Activated CD8-positive, alpha-beta memory T cell treated with anti-CD3 and anti-CD28 coated beads, Interleukin-2, amount 10 ng/mL, durations not matched to agents 7 days and 5 days (primary cell): ENCODE measurements around the gene ALS2CL. TPM values are rescaled to one million over a fixed set of nuclear protein-coding genes. Genes with fewer than 3 reads are reported as not detected.
A peak's percentile ranks its signal among the peaks of the same experiment; 100 is the strongest.
"Not testable (repeated sequence)": the region's sequence is repeated elsewhere in the genome, so short reads cannot be mapped to it uniquely, and the experiment has no call there.

Source experiments
- ATAC-seq: fragments of 150-1000 bp; cut with Tn5 transposase; one replicate; pipeline ENCODE4 v1.10.0; 2021; ENCODE audit warnings: moderate library complexity
- CTCF ChIA-PET: fragments of 350-600 bp; sonication (Branson Sonifier 250); formaldehyde crosslinking; loops from one replicate; lab custom pipeline; 2021; ENCODE audit warnings: antibody characterized with exemption; lab: Charles Lee
- DNase-seq: peaks from one replicate; pipeline ENCODE4 v3.0.0-alpha.2; 2020
- H3K27ac Mint-ChIP-seq: one replicate; pipeline ENCODE4 v1.8.0; 2021; ENCODE audit warnings: mild to moderate bottlenecking, mixed read lengths
- H3K27me3 Mint-ChIP-seq: one replicate; pipeline ENCODE4 v1.8.0; 2021; ENCODE audit warnings: mixed read lengths
- H3K36me3 Mint-ChIP-seq: one replicate; pipeline ENCODE4 v1.8.0; 2021; ENCODE audit warnings: mild to moderate bottlenecking, mixed read lengths
- H3K4me1 Mint-ChIP-seq: one replicate; pipeline ENCODE4 v1.8.0; 2021; ENCODE audit warnings: mixed read lengths
- H3K4me3 Mint-ChIP-seq: one replicate; pipeline ENCODE4 v1.8.0; 2021; ENCODE audit warnings: mild to moderate bottlenecking, moderate library complexity, mixed read lengths
- H3K9me3 Mint-ChIP-seq: one replicate; pipeline ENCODE4 v1.8.0; 2022; ENCODE audit warnings: low read depth, mixed read lengths
- total RNA-seq, 2 experiments: library from RNA; stranded (reverse); gene quantifications; one replicate each; pipeline ENCODE4 v1.2.3, GENCODE V29; 2021

The ALS2CL gene
- total RNA-seq: under 1 TPM; 0.09 to 0.58 TPM

GRCh38 chr3:46693038-46693891 lies at the start of gene ALS2CL:
ALS2CL (minus strand) TSS chr3:46693679; CDS start chr3:46689440, 4,239 bp downstream.
- CTCF ChIA-PET: interaction anchor here (0.9 to 1.5 kb wide), 4 partner anchors 154 to 222 kb away, joined by 3 to 7 read pairs (median 4); no protein-coding TSS in a partner anchor
- H3K27ac Mint-ChIP-seq: no peak within 1 kb of the TSS
- H3K36me3 Mint-ChIP-seq: no peaks in the 10 kb centered on the region
- no peaks in the 10 kb centered on the region for H3K9me3 Mint-ChIP-seq
- peaks cover 18% of the 10 kb centered on the region for H3K27me3 Mint-ChIP-seq
- peak; percentile 61 for DNase-seq
- H3K4me1 Mint-ChIP-seq: peaks cover 19% of the 10 kb centered on the region
- ATAC-seq: peak; percentile 78
- H3K4me3 Mint-ChIP-seq: peak within 1 kb of the TSS; percentile 65

GRCh38 chr3:46742992-46743585 lies 49.6 kb upstream of the ALS2CL start:
- DNase-seq (no peak), ATAC-seq (no peak)
- CTCF ChIA-PET: no interaction called here
- H3K36me3 Mint-ChIP-seq: no peaks in the 10 kb centered on the region
- H3K4me3 Mint-ChIP-seq: no peak overlapping the region
- no peaks in the 10 kb centered on the region for H3K4me1 Mint-ChIP-seq
- H3K27ac Mint-ChIP-seq: no peak overlapping the region
- peaks cover 7% of the 10 kb centered on the region for H3K27me3 Mint-ChIP-seq
- no peaks in the 10 kb centered on the region for H3K9me3 Mint-ChIP-seq

- not testable (repeated sequence) for DNase-seq, H3K9me3 Mint-ChIP-seq
Measured at GRCh38 chr3:46739565-46739964, 46.1 kb upstream of the ALS2CL start.

DNA sequence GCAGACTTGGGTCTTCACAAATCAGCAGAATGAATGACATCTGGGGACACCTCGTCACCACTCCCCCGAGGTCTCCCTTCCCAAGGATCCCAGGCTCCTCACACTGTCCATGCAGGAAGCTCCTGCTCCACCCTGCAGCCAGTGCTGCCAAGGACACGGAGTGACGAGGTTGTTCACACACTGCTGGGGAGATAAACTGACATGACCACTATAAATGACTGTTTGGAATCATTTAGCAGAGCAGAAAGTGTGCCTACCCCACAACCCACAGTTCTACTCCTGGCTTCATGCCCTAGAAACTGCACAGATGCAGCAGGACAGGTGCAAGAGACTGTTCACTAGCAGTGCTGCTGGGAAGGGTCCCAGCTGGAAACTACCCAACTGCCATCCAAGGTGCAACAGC lies 43.9 kb upstream of the ALS2CL start:
- DNase-seq: no peak
- CTCF ChIA-PET: interaction anchor here (0.6 to 2.0 kb wide), 3 partner anchors 21 to 705 kb away, joined by 3 to 4 read pairs (median 3); no protein-coding TSS in a partner anchor
- H3K27ac Mint-ChIP-seq: no peak overlapping the region
- ATAC-seq: no peak
- no peaks in the 10 kb centered on the region for H3K36me3 Mint-ChIP-seq
- no peaks in the 10 kb centered on the region for H3K4me1 Mint-ChIP-seq
- H3K27me3 Mint-ChIP-seq: peaks cover 13% of the 10 kb centered on the region
- no peak overlapping the region for H3K4me3 Mint-ChIP-seq
- H3K9me3 Mint-ChIP-seq: no peaks in the 10 kb centered on the region

More at GRCh38 chr3:46739565-46739964, 46.1 kb upstream of the ALS2CL start:
- H3K4me3 Mint-ChIP-seq, H3K36me3 Mint-ChIP-seq, H3K4me1 Mint-ChIP-seq, ATAC-seq, H3K27ac Mint-ChIP-seq: not testable (repeated sequence)
- CTCF ChIA-PET: interaction anchor here (2.0 kb wide), 1 partner anchor 19 kb away, joined by 4 read pairs; no protein-coding TSS in a partner anchor
- H3K27me3 Mint-ChIP-seq: peaks cover 11% of the 10 kb centered on the region

DNA sequence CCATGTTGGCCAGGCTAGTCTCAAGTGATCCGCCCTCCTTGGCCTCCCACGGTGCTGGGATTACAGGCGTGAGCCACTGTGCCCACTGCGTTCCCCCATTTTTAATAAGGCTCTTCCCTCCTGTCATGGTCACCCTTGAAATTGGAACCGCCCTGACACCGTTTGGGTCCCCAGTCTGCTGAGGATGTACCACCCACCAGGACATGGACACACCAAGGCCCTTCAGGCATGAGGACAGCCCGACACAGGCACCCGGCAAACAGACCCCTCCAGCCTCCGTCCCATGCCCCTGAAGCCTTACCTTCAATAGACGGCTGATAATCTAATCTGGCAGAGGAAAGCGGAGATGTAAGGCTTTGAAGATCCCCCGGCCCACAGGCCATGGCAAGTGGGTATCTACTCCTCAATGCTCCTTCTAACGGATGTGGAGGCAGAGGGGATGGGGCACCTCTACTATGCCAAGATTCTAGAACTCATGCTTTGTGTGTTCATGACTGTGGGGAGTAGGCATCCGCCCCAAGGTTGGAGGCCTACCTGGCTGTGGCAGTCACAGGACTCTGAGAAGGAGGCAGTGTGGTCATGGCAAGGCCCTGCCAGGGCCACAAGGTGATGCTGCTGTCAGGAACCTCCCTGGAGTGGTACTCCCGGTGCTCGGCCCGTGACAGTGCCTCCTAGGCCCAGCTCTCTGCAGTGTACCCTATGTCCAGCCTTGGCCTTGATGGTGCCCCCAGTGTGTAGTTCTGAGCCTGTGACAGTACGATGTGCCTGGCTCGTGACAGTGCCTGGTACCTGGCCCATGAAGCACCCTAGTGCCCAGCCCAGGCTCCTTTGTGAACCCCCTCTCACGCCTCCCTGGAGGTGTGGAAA lies 42.8 kb upstream of the ALS2CL start:
- H3K36me3 Mint-ChIP-seq: no peaks in the 10 kb centered on the region
- no peaks in the 10 kb centered on the region for H3K9me3 Mint-ChIP-seq
- H3K27me3 Mint-ChIP-seq: peaks cover 21% of the 10 kb centered on the region
- no peaks in the 10 kb centered on the region for H3K4me1 Mint-ChIP-seq
- no peak overlapping the region for H3K4me3 Mint-ChIP-seq
- ATAC-seq (no peak), DNase-seq (no peak)
- no peak overlapping the region for H3K27ac Mint-ChIP-seq
- CTCF ChIA-PET: interaction anchor here (0.7 kb wide), 1 partner anchor 26 kb away, joined by 3 read pairs; no protein-coding TSS in a partner anchor

GRCh38 chr3:46734773-46735172 lies 41.3 kb upstream of the ALS2CL start:
- no peaks in the 10 kb centered on the region for H3K36me3 Mint-ChIP-seq
- DNase-seq (no peak), ATAC-seq (no peak)
- no peaks in the 10 kb centered on the region for H3K9me3 Mint-ChIP-seq
- H3K27ac Mint-ChIP-seq: no peak overlapping the region
- no peak overlapping the region for H3K4me3 Mint-ChIP-seq
- no peaks in the 10 kb centered on the region for H3K4me1 Mint-ChIP-seq
- CTCF ChIA-PET: no interaction called here
- peaks cover 28% of the 10 kb centered on the region for H3K27me3 Mint-ChIP-seq

- H3K27ac Mint-ChIP-seq: no peak overlapping the region
Measured at GRCh38 chr3:46733026-46733800, 39.7 kb upstream of the ALS2CL start.

DNA sequence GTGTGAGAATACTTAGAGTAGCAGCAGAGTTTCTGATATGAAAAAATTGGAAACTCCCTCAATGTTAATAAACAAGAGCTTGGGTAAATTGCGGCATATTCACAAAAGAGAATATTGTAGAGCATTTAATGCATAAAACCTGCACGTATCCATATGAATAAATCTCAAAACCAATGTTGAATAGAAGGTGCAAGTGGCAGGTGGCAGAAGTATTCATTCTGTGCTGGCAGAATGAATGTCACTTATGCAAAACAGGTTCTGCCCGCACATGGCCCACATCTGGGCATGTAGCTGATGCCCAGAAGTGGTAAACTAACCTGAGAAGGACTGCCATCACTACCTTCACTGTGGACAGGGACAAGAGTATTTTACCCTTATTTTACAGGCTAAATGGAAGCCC lies 38.3 kb upstream of the ALS2CL start:
- H3K27ac Mint-ChIP-seq: no peak overlapping the region
- no peaks in the 10 kb centered on the region for H3K4me1 Mint-ChIP-seq
- H3K27me3 Mint-ChIP-seq: peaks cover 27% of the 10 kb centered on the region
- CTCF ChIA-PET: no interaction called here
- no peaks in the 10 kb centered on the region for H3K9me3 Mint-ChIP-seq
- H3K36me3 Mint-ChIP-seq: no peaks in the 10 kb centered on the region
- ATAC-seq (no peak), DNase-seq (no peak)
- H3K4me3 Mint-ChIP-seq: no peak overlapping the region

More at GRCh38 chr3:46733026-46733800, 39.7 kb upstream of the ALS2CL start:
- Mint-ChIP-seq H3K9me3 (no peaks in the 10 kb centered on the region), H3K4me3 (no peak overlapping the region), H3K27me3 (peaks cover 28% of the 10 kb centered on the region), H3K4me1 (no peaks in the 10 kb centered on the region), H3K36me3 (no peaks in the 10 kb centered on the region)
- CTCF ChIA-PET: no interaction called here
- no peak for ATAC-seq
- no peak for DNase-seq

- H3K4me3 Mint-ChIP-seq: no peak overlapping the region
- peaks cover 30% of the 10 kb centered on the region for H3K27me3 Mint-ChIP-seq
- DNase-seq (no peak), ATAC-seq (no peak)
- H3K27ac Mint-ChIP-seq: no peak overlapping the region
- no peaks in the 10 kb centered on the region for H3K9me3 Mint-ChIP-seq
- no peaks in the 10 kb centered on the region for H3K4me1 Mint-ChIP-seq
- CTCF ChIA-PET: no interaction called here
- H3K36me3 Mint-ChIP-seq: no peaks in the 10 kb centered on the region
Measured at GRCh38 chr3:46730819-46731218, 37.3 kb upstream of the ALS2CL start.

DNA sequence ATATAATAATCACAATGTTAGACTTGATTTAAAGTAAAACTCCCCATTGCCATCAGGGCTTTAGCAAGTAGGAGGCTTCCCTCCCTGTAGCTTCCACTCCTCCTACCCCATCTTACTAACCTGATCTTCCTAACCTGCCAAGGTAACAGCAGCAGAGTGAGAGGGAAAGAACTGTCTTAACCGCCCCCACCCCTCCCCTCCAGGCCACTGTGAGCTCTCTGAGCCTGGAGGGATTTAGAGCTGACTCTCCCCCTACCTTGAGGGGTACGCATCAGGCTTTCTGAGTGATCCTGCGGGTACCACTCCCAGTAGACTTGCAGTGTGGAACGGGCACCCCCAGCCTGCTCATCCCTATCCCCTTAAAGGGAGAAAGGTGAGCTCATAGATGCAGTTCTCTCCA lies 35.6 kb upstream of the ALS2CL start:
- no peaks in the 10 kb centered on the region for H3K36me3 Mint-ChIP-seq
- CTCF ChIA-PET: interaction anchor here (0.6 kb wide), 1 partner anchor 242 kb away, joined by 3 read pairs; no protein-coding TSS in a partner anchor
- H3K4me3 Mint-ChIP-seq: no peak overlapping the region
- DNase-seq (no peak), ATAC-seq (no peak)
- H3K4me1 Mint-ChIP-seq: peaks cover 5% of the 10 kb centered on the region
- H3K27ac Mint-ChIP-seq: no peak overlapping the region
- H3K27me3 Mint-ChIP-seq: peaks cover 30% of the 10 kb centered on the region
- H3K9me3 Mint-ChIP-seq: no peaks in the 10 kb centered on the region

DNA sequence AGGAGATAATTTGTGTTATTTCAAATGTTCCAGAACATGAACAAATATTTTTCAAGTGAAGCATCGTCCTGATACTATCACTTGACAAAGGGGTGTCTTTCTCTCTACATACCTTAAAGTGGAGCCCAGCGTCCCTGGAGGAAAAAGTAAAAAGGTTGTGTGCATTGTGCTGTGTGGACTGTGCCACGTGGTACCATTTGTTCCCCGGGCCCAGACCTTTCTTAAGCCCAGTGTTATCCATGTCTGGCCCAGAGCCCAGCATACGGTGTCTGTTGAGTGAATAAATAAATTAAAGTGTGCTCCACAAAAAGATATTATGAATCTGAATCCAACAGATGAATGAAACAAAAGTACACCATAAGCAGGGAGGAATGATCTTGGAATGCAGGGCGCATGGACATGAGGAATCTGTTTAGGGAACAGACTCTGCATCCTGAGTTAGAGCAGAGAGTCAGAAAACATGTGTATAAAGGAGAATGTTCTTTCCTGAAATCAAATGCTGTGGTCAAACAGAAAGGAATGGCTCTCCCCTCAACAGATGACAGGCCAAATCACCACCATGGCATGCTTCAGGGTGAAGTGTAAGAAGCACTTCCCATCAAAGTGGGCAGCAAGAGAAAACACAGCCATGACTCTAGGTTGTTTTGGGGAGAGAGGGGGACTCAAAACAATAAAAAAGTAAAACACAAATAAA lies 32.3 kb upstream of the ALS2CL start:
- peaks cover 21% of the 10 kb centered on the region for H3K27me3 Mint-ChIP-seq
- DNase-seq (no peak), ATAC-seq (no peak)
- H3K27ac Mint-ChIP-seq: no peak overlapping the region
- H3K9me3 Mint-ChIP-seq: no peaks in the 10 kb centered on the region
- no peak overlapping the region for H3K4me3 Mint-ChIP-seq
- CTCF ChIA-PET: interaction anchor here (1.0 kb wide), 1 partner anchor 184 kb away, joined by 3 read pairs; no protein-coding TSS in a partner anchor
- H3K4me1 Mint-ChIP-seq: peaks cover 8% of the 10 kb centered on the region
- no peaks in the 10 kb centered on the region for H3K36me3 Mint-ChIP-seq

GRCh38 chr3:46724424-46724823 lies 30.9 kb upstream of the ALS2CL start:
- Mint-ChIP-seq H3K4me3 (no peak overlapping the region), H3K27ac (no peak overlapping the region), H3K4me1 (peaks cover 8% of the 10 kb centered on the region), H3K36me3 (no peaks in the 10 kb centered on the region), H3K27me3 (peaks cover 17% of the 10 kb centered on the region), H3K9me3 (no peaks in the 10 kb centered on the region)
- peak; percentile 30 for ATAC-seq
- no peak for DNase-seq
- CTCF ChIA-PET: interaction anchor here (0.7 to 1.0 kb wide), 3 partner anchors 28 to 235 kb away, joined by 3 to 4 read pairs (median 3); no protein-coding TSS in a partner anchor
